ENCODE data around the gene ELAC2. TPM values are rescaled to one million over a fixed set of nuclear protein-coding genes. Genes with fewer than 3 reads are reported as not detected.

ELAC2 gene
- total and polyA plus RNA-seq, 2 donors (not counting 1 experiment from before 2014, with no cell fraction given), result 36.9 to 47.2 TPM

- Histone ChIP-seq H3K4me3 (replicated peaks in 1 of 4; ENCODE audit: control extremely low read depth in 1 of 4, insufficient read depth in 1 of 4, low read depth in 3 of 4, low read length in 4 of 4) (no peak overlapping the region), H3K4me2 (ENCODE audit: extremely low read depth, insufficient read depth, low read length) (no peak overlapping the region), H3K27me3 (ENCODE audit: control insufficient read depth, insufficient read depth, low read length) (no peaks in the 10 kb centered on the region), H4K20me1 (ENCODE audit: control insufficient read depth, extremely low read depth, insufficient read depth, low read length) (no peaks in the 10 kb centered on the region), H3K9me3 (ENCODE audit: control insufficient read depth, insufficient read depth, low read depth, low read length) (no peaks in the 10 kb centered on the region), H3K79me2 (ENCODE audit: control insufficient read depth, insufficient read depth, low read length) (no peaks in the 10 kb centered on the region), H3K36me3 (ENCODE audit: control insufficient read depth, insufficient read depth, low read length) (peaks cover 15% of the 10 kb centered on the region), H3K27ac (ENCODE audit: insufficient read depth, low read length) (no peak overlapping the region), H3K4me1 (ENCODE audit: control insufficient read depth, extremely low read depth, insufficient read depth, low read length) (peaks cover 4% of the 10 kb centered on the region), H3K9ac (ENCODE audit: insufficient read depth, low read length) (no peak overlapping the region), H2AFZ (ENCODE audit: low read length) (no peak overlapping the region)
- no peak for DNase-seq (ENCODE audit: low read depth in 2 of 2)
- TF ChIP-seq EZH2 (IDR thresholded peaks at IDR 0.05; ENCODE audit: low read length, missing control alignments) (no peak), CTCF (conservative IDR thresholded peaks at IDR 0.05 in 1 of 2, IDR thresholded peaks at IDR 0.05 in 1 of 2; ENCODE audit: low read depth in 1 of 2, low read length in 2 of 2) (no peak)
Observed at GRCh38 chr17:12990041-12990808, 27.6 kb downstream of the ELAC2 start.

- Histone ChIP-seq H3K4me2 (ENCODE audit: extremely low read depth, insufficient read depth, low read length) (no peak overlapping the region), H3K79me2 (ENCODE audit: control insufficient read depth, insufficient read depth, low read length) (no peaks in the 10 kb centered on the region)
Observed at GRCh38 chr17:12987120-12987519, 30.7 kb downstream of the ELAC2 start.

More at GRCh38 chr17:12987120-12987519, 30.7 kb downstream of the ELAC2 start:
- no peaks in the 10 kb centered on the region for H4K20me1 ChIP-seq (ENCODE audit: control insufficient read depth, extremely low read depth, insufficient read depth, low read length)
- H3K4me3 ChIP-seq (replicated peaks in 1 of 4; ENCODE audit: control extremely low read depth in 1 of 4, insufficient read depth in 1 of 4, low read depth in 3 of 4, low read length in 4 of 4), result no peak overlapping the region
- peaks cover 8% of the 10 kb centered on the region for H3K4me1 ChIP-seq (ENCODE audit: control insufficient read depth, extremely low read depth, insufficient read depth, low read length)
- no peak for DNase-seq (ENCODE audit: low read depth in 2 of 2)
- H3K27ac ChIP-seq (ENCODE audit: insufficient read depth, low read length), result no peak overlapping the region
- H3K36me3 ChIP-seq (ENCODE audit: control insufficient read depth, insufficient read depth, low read length), result peaks cover 5% of the 10 kb centered on the region
- H3K9ac ChIP-seq (ENCODE audit: insufficient read depth, low read length), result no peak overlapping the region
- no peak for TF ChIP-seq EZH2 (IDR thresholded peaks at IDR 0.05; ENCODE audit: low read length, missing control alignments)
- TF ChIP-seq CTCF (conservative IDR thresholded peaks at IDR 0.05 in 1 of 2, IDR thresholded peaks at IDR 0.05 in 1 of 2; ENCODE audit: low read depth in 1 of 2, low read length in 2 of 2), result no peak
- no peaks in the 10 kb centered on the region for H3K9me3 ChIP-seq (ENCODE audit: control insufficient read depth, insufficient read depth, low read depth, low read length)
- H2AFZ ChIP-seq (ENCODE audit: low read length), result no peak overlapping the region
- H3K27me3 ChIP-seq (ENCODE audit: control insufficient read depth, insufficient read depth, low read length), result no peaks in the 10 kb centered on the region

Measured in fibroblast of lung (primary cell).